ENCODE results near the gene CYFIP2.

- TF ChIP-seq CTCF (IDR thresholded peaks at IDR 0.05; ENCODE audit: low read length) (no peak), EZH2 (IDR thresholded peaks at IDR 0.05; ENCODE audit: borderline replicate concordance, low read length) (no peak)
These were observed 29.3 kb downstream of the CYFIP2 start for GRCh38 chr5:157295247-157295646.
